GF-D8 (cell line): ENCODE results near the gene PITPNC1.

ENCODE experiments used
- DNase-seq: peaks from one replicate; lab custom pipeline; 2025; lab: John Stamatoyannopoulos, UW

Gene PITPNC1

GRCh38 chr17:67733449-67733848 is 356.4 kb downstream of the PITPNC1 start:
- DNase-seq: no peak

GRCh38 chr17:67737145-67737544 is 360.1 kb downstream of the PITPNC1 start:
- no peak for DNase-seq

GRCh38 chr17:67742025-67742424 is 364.9 kb downstream of the PITPNC1 start:
- DNase-seq: no peak
